Measurements from ENCODE around the gene LHX5.

LHX5 gene

DNA sequence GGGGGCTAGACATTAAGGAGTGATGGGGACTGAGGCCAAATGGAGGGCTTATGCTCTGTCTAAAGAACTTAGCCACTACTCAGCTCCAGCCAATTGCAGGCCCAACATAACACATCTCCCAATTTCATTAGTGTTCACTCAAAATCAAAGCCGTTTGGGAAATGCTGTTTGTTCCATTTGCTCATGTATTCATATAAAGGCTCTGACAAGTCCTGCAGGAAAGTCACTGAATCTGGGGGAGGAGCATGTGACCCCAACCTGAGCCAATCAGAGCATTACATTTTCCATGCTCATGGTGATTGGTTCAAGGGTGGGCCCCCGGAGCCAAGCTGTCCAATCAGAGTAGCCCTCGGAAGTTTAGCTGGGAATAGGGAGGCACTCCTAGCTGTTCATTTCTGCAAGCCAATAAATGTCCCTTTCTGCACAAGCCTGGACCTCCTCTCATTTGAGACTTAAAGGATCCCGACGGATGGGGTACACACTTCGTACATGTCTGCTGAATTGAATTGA lies 28.6 kb downstream of the LHX5 start:
- ATAC-seq, result no peak
- H3K4me1 Mint-ChIP-seq, result no peaks in the 10 kb centered on the region
- no peaks in the 10 kb centered on the region for H3K36me3 Mint-ChIP-seq
- H3K27me3 Mint-ChIP-seq, result peaks cover 31% of the 10 kb centered on the region
- H3K9me3 Mint-ChIP-seq, result peaks cover 9% of the 10 kb centered on the region
- no peak overlapping the region for H3K4me3 Mint-ChIP-seq
- no peak overlapping the region for H3K27ac Mint-ChIP-seq

GRCh38 chr12:113440947-113441782 lies 30.5 kb downstream of the LHX5 start:
- no peak overlapping the region for H3K4me3 Mint-ChIP-seq
- ATAC-seq, result no peak
- peaks cover 14% of the 10 kb centered on the region for H3K27me3 Mint-ChIP-seq
- no peak overlapping the region for H3K27ac Mint-ChIP-seq
- H3K36me3 Mint-ChIP-seq, result no peaks in the 10 kb centered on the region
- H3K4me1 Mint-ChIP-seq, result no peaks in the 10 kb centered on the region
- H3K9me3 Mint-ChIP-seq, result peaks cover 5% of the 10 kb centered on the region

- Mint-ChIP-seq H3K27me3 (peaks cover 5% of the 10 kb centered on the region), H3K9me3 (peaks cover under 1% of the 10 kb centered on the region), H3K27ac (no peak overlapping the region), H3K4me3 (no peak overlapping the region), H3K4me1 (no peaks in the 10 kb centered on the region), H3K36me3 (no peaks in the 10 kb centered on the region)
- no peak for ATAC-seq
Observed at GRCh38 chr12:113440336-113440735, 31.3 kb downstream of the LHX5 start.

GRCh38 chr12:113439606-113440030 lies 32.1 kb downstream of the LHX5 start:
- Mint-ChIP-seq H3K9me3 (no peaks in the 10 kb centered on the region), H3K27me3 (no peaks in the 10 kb centered on the region), H3K4me1 (no peaks in the 10 kb centered on the region), H3K4me3 (no peak overlapping the region), H3K36me3 (no peaks in the 10 kb centered on the region), H3K27ac (no peak overlapping the region)
- ATAC-seq, result no peak

DNA sequence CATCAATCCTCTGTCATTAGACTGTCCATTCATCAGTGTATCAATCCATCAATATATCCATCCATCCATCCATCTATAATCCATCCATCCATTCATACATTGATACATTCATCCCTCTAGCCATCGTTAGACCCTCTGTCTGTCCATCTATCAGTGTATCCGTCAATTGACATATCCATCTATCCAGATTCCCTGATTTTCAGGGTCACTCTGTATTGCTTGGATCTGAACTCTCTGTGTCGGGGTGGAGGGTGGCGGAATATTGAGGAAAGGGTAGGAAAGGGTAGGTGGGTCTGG lies 32.4 kb downstream of the LHX5 start:
- no peak overlapping the region for H3K4me3 Mint-ChIP-seq
- no peaks in the 10 kb centered on the region for H3K4me1 Mint-ChIP-seq
- H3K9me3 Mint-ChIP-seq, result no peaks in the 10 kb centered on the region
- no peaks in the 10 kb centered on the region for H3K27me3 Mint-ChIP-seq
- no peaks in the 10 kb centered on the region for H3K36me3 Mint-ChIP-seq
- H3K27ac Mint-ChIP-seq, result no peak overlapping the region
- no peak for ATAC-seq

DNA sequence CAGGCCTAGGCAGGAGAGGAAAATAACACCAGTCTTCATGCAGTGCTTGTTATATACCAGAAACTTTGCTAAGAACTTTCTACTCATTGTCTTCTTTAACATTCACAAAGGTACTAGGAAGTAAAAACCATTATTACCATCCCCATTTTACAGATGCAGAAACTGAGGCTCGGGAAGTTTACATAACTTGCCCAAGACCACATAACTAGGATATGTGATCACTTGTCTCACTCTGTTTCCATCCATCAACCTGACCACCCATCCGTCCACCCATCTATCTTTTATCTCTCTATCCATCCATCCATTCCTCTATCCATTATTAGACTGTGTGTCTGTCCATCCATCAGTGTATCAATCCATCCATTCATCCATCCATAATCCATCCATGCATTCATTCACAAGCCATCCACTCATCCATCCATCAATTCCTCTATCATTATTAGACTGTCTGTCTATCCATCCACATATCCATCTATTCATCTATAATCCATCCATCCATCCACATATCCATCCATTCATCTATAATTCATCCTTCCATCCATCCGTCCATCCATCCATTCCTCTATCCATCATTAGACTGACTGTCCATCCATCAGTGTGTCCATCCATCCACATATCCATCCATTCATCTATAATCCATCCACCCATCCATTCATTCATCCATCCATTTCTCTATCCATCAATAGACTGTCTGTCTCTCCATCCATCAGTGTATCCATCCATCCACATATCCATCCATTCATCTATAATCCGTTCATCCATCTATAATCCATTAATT lies 33.0 kb downstream of the LHX5 start:
- no peaks in the 10 kb centered on the region for H3K36me3 Mint-ChIP-seq
- no peaks in the 10 kb centered on the region for H3K9me3 Mint-ChIP-seq
- H3K4me3 Mint-ChIP-seq, result no peak overlapping the region
- no peaks in the 10 kb centered on the region for H3K27me3 Mint-ChIP-seq
- no peak for ATAC-seq
- H3K4me1 Mint-ChIP-seq, result no peaks in the 10 kb centered on the region
- no peak overlapping the region for H3K27ac Mint-ChIP-seq

- ATAC-seq, result no peak
- Mint-ChIP-seq H3K9me3 (no peaks in the 10 kb centered on the region), H3K4me3 (no peak overlapping the region), H3K36me3 (no peaks in the 10 kb centered on the region), H3K27me3 (peaks cover 7% of the 10 kb centered on the region), H3K27ac (no peak overlapping the region), H3K4me1 (no peaks in the 10 kb centered on the region)
Observed at GRCh38 chr12:113437729-113438100, 34.0 kb downstream of the LHX5 start.

GRCh38 chr12:113436993-113437728 lies 34.5 kb downstream of the LHX5 start:
- ATAC-seq, result no peak
- H3K9me3 Mint-ChIP-seq, result no peaks in the 10 kb centered on the region
- no peaks in the 10 kb centered on the region for H3K36me3 Mint-ChIP-seq
- no peak overlapping the region for H3K4me3 Mint-ChIP-seq
- H3K27me3 Mint-ChIP-seq, result peaks cover 13% of the 10 kb centered on the region
- H3K27ac Mint-ChIP-seq, result no peak overlapping the region
- no peaks in the 10 kb centered on the region for H3K4me1 Mint-ChIP-seq

- H3K9me3 Mint-ChIP-seq, result no peaks in the 10 kb centered on the region
- no peaks in the 10 kb centered on the region for H3K36me3 Mint-ChIP-seq
- no peak overlapping the region for H3K27ac Mint-ChIP-seq
- H3K4me1 Mint-ChIP-seq, result no peaks in the 10 kb centered on the region
- no peak for ATAC-seq
- H3K4me3 Mint-ChIP-seq, result no peak overlapping the region
- peaks cover 18% of the 10 kb centered on the region for H3K27me3 Mint-ChIP-seq
Observed at GRCh38 chr12:113436586-113436985, 35.1 kb downstream of the LHX5 start.

DNA sequence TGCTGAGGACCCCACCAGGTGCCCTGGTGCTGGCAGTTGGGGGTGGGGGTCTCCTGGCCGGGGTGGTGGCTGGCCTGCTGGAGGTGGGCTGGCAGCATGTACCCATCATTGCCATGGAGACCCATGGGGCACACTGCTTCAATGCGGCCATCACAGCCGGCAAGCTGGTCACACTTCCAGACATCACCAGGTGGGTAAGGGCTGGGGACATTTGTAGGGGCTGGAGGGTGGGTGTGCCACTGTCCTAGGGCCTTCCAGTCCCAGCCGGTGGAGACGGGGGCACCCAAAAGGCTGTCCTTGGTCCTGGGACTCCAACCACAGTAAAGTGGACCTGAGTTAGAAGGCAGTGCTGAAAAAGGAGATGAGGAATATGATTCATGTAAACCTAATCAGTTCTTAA lies 36.3 kb downstream of the LHX5 start:
- no peaks in the 10 kb centered on the region for H3K36me3 Mint-ChIP-seq
- H3K27ac Mint-ChIP-seq, result no peak overlapping the region
- peaks cover 2% of the 10 kb centered on the region for H3K9me3 Mint-ChIP-seq
- H3K4me3 Mint-ChIP-seq, result no peak overlapping the region
- H3K27me3 Mint-ChIP-seq, result peaks cover 28% of the 10 kb centered on the region
- H3K4me1 Mint-ChIP-seq, result no peaks in the 10 kb centered on the region
- no peak for ATAC-seq

GRCh38 chr12:113432986-113433385 lies 38.7 kb downstream of the LHX5 start:
- Mint-ChIP-seq H3K27ac (no peak overlapping the region), H3K4me1 (no peaks in the 10 kb centered on the region), H3K9me3 (peaks cover 8% of the 10 kb centered on the region), H3K4me3 (no peak overlapping the region), H3K27me3 (peaks cover 52% of the 10 kb centered on the region), H3K36me3 (peaks cover 6% of the 10 kb centered on the region)
- ATAC-seq, result no peak

GRCh38 chr12:113428482-113428881 lies 43.2 kb downstream of the LHX5 start:
- ATAC-seq, result no peak
- Mint-ChIP-seq H3K36me3 (peaks cover 6% of the 10 kb centered on the region), H3K27me3 (peaks cover 87% of the 10 kb centered on the region), H3K4me3 (no peak overlapping the region), H3K9me3 (peaks cover 8% of the 10 kb centered on the region), H3K27ac (no peak overlapping the region), H3K4me1 (peaks cover 13% of the 10 kb centered on the region)

- Mint-ChIP-seq H3K36me3 (peaks cover 6% of the 10 kb centered on the region), H3K4me3 (no peak overlapping the region), H3K27me3 (peaks cover 81% of the 10 kb centered on the region), H3K27ac (no peak overlapping the region), H3K4me1 (peaks cover 13% of the 10 kb centered on the region), H3K9me3 (peaks cover 8% of the 10 kb centered on the region)
- no peak for ATAC-seq
Observed at GRCh38 chr12:113427882-113428281, 43.8 kb downstream of the LHX5 start.

- Mint-ChIP-seq H3K27ac (peak overlapping the region; percentile 22), H3K4me3 (peak overlapping the region; percentile 15), H3K27me3 (peaks cover 65% of the 10 kb centered on the region), H3K4me1 (peaks cover 25% of the 10 kb centered on the region), H3K9me3 (peaks cover 8% of the 10 kb centered on the region), H3K36me3 (peaks cover 6% of the 10 kb centered on the region)
- ATAC-seq, result no peak
Observed at GRCh38 chr12:113425960-113426453, 45.7 kb downstream of the LHX5 start.

Measured in stimulated activated memory B cell treated with anti-CD40 and anti-IgM and Interleukin-4, amounts not matched to agents 10 μg/mL and 1 μg/mL and 100 μg/mL, for 72 hours (primary cell).